Measurements from ENCODE around the gene CCNG2. TPM values are rescaled to one million over a fixed set of nuclear protein-coding genes. Genes with fewer than 3 reads are reported as not detected.

Gene CCNG2
- total RNA-seq, 1 experiment from 2014 or later = 44.2 TPM

- no peak overlapping the region for H3K27ac ChIP-seq
- no peaks in the 10 kb centered on the region for H3K27me3 ChIP-seq (ENCODE audit: insufficient read depth, low read depth)
- no peak overlapping the region for H2AFZ ChIP-seq
- no peaks in the 10 kb centered on the region for H3K9me3 ChIP-seq (ENCODE audit: insufficient read depth, low read depth)
- H3K36me3 ChIP-seq (ENCODE audit: low read depth) = no peaks in the 10 kb centered on the region
- no peak overlapping the region for H3K4me2 ChIP-seq
- H3K4me3 ChIP-seq = no peak overlapping the region
- H3K4me1 ChIP-seq (replicated peaks; ENCODE audit: insufficient read depth) = no peaks in the 10 kb centered on the region
- H3K79me2 ChIP-seq (ENCODE audit: low read depth) = no peaks in the 10 kb centered on the region
- no peak for DNase-seq
- H4K20me1 ChIP-seq (ENCODE audit: insufficient read depth) = no peaks in the 10 kb centered on the region
- ChIA-PET POLR2A (ENCODE audit: unreplicated experiment) (no interaction called here), CTCF (no interaction called here)
- H3F3A ChIP-seq (ENCODE audit: insufficient read depth, low read depth) = no peaks in the 10 kb centered on the region
- intact Hi-C loops (cut with micrococcal nuclease; ENCODE audit: unreplicated experiment) = no loop called here
- no peaks in the 10 kb centered on the region for H3K9me2 ChIP-seq (ENCODE audit: insufficient read depth)
- BruUV-seq (replicated peaks) = no TSS peak
- TF ChIP-seq EZH2 (IDR thresholded peaks at IDR 0.05; ENCODE audit: low read depth) = no peak
- TF ChIP-seq, protein P1, sequence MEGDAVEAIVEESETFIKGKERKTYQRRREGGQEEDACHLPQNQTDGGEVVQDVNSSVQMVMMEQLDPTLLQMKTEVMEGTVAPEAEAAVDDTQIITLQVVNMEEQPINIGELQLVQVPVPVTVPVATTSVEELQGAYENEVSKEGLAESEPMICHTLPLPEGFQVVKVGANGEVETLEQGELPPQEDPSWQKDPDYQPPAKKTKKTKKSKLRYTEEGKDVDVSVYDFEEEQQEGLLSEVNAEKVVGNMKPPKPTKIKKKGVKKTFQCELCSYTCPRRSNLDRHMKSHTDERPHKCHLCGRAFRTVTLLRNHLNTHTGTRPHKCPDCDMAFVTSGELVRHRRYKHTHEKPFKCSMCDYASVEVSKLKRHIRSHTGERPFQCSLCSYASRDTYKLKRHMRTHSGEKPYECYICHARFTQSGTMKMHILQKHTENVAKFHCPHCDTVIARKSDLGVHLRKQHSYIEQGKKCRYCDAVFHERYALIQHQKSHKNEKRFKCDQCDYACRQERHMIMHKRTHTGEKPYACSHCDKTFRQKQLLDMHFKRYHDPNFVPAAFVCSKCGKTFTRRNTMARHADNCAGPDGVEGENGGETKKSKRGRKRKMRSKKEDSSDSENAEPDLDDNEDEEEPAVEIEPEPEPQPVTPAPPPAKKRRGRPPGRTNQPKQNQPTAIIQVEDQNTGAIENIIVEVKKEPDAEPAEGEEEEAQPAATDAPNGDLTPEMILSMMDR (conservative IDR thresholded peaks at IDR 0.05) = no peak
Measured at GRCh38 chr4:77181720-77182119, 24.7 kb downstream of the CCNG2 start.

DNA sequence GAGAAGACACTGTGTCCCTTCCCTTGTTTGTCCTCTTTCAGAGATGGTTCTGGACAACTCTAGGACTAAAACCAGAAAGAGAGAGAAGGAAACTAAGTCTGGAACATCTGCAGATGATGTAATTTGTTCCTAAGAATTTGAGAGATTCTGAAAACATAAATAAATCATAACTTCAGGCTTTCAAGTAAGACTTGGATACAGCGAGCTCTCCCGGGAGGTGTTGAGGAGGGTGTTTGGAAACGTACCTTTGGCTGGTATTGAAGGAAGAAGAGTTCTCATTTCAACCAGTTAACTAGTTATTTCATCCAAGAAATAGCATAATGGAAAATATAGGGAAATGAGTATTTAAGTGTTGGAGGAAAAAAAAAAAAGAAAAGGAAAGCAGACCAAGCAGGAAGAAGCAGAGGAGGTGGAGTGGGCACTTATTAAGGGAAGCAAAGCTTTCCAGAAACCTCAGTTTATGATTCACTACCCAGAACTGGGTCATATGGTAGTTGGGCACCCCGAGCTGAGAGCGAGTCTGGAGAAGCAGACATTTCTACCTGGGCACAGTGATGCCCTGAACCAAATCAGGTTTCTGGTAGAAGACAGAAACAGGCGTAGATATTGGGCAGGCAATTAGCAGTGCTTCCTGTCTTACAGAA lies 26.9 kb downstream of the CCNG2 start:
- no TSS peak for BruUV-seq (replicated peaks)
- H3K9me3 ChIP-seq (ENCODE audit: insufficient read depth, low read depth) = no peaks in the 10 kb centered on the region
- no peak for DNase-seq
- H3K27ac ChIP-seq = no peak overlapping the region
- CTCF ChIA-PET = no interaction called here
- no peaks in the 10 kb centered on the region for H3K36me3 ChIP-seq (ENCODE audit: low read depth)
- no peaks in the 10 kb centered on the region for H3K79me2 ChIP-seq (ENCODE audit: low read depth)
- no peaks in the 10 kb centered on the region for H3K9me2 ChIP-seq (ENCODE audit: insufficient read depth)
- no peak overlapping the region for H3K4me2 ChIP-seq
- no peak overlapping the region for H2AFZ ChIP-seq
- no peaks in the 10 kb centered on the region for H4K20me1 ChIP-seq (ENCODE audit: insufficient read depth)
- intact Hi-C loops (cut with micrococcal nuclease; ENCODE audit: unreplicated experiment) = no loop called here
- TF ChIP-seq, protein P1 (conservative IDR thresholded peaks at IDR 0.05) = no peak
- TF ChIP-seq EZH2 (IDR thresholded peaks at IDR 0.05; ENCODE audit: low read depth) = no peak
- no peak overlapping the region for H3K4me3 ChIP-seq
- no peaks in the 10 kb centered on the region for H3F3A ChIP-seq (ENCODE audit: insufficient read depth, low read depth)
- H3K27me3 ChIP-seq (ENCODE audit: insufficient read depth, low read depth) = no peaks in the 10 kb centered on the region
- H3K4me1 ChIP-seq (replicated peaks; ENCODE audit: insufficient read depth) = no peaks in the 10 kb centered on the region
- POLR2A ChIA-PET (ENCODE audit: unreplicated experiment) = no interaction called here

DNA sequence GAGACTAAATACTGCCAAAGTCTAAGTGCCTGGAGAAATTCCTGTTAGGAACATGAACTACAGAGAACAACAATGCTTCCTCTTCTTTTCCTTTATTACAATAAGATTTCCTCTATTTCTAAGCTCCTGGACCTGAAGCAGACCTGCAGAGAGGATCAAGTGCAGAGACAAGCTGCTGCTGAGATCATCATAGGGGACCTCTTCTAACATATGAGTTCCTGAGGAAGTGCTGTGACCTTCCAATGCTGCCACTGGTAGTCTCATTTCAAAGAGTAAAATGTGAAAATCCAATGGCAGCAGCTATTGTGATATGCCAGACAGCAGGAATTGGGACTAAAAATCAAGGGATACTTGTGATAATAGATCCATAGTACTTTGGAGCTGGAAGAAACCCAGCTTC lies 28.0 kb downstream of the CCNG2 start:
- Histone ChIP-seq H3K4me1 (replicated peaks; ENCODE audit: insufficient read depth) (peaks cover 5% of the 10 kb centered on the region), H3F3A (ENCODE audit: insufficient read depth, low read depth) (no peaks in the 10 kb centered on the region), H4K20me1 (ENCODE audit: insufficient read depth) (no peaks in the 10 kb centered on the region), H3K4me3 (no peak overlapping the region), H3K36me3 (ENCODE audit: low read depth) (no peaks in the 10 kb centered on the region), H3K27me3 (ENCODE audit: insufficient read depth, low read depth) (no peaks in the 10 kb centered on the region), H3K9me2 (ENCODE audit: insufficient read depth) (no peaks in the 10 kb centered on the region), H3K9me3 (ENCODE audit: insufficient read depth, low read depth) (no peaks in the 10 kb centered on the region), H3K4me2 (no peak overlapping the region), H3K79me2 (ENCODE audit: low read depth) (no peaks in the 10 kb centered on the region), H3K27ac (no peak overlapping the region), H2AFZ (no peak overlapping the region)
- no peak for DNase-seq
- ChIA-PET CTCF (no interaction called here), POLR2A (ENCODE audit: unreplicated experiment) (no interaction called here)
- TF ChIP-seq, protein P1 (conservative IDR thresholded peaks at IDR 0.05) = no peak
- no peak for TF ChIP-seq EZH2 (IDR thresholded peaks at IDR 0.05; ENCODE audit: low read depth)
- intact Hi-C loops (cut with micrococcal nuclease; ENCODE audit: unreplicated experiment) = no loop called here
- BruUV-seq (replicated peaks) = no TSS peak

All from PC-9 (cell line).